ENCODE results near the gene TCP1. TPM values are rescaled to one million over a fixed set of nuclear protein-coding genes. Genes with fewer than 3 reads are reported as not detected.
A peak's percentile ranks its signal among the peaks of the same experiment; 100 is the strongest.

Gene TCP1
- total RNA-seq, 3 donors from 2014 or later (not counting 1 experiment from before 2014, with no cell fraction given), result 192 to 230 (median 218) TPM

GRCh38 chr6:159788276-159788675, 1.1 kb downstream of the TCP1 start:
- Histone ChIP-seq H3K4me1 (ENCODE audit: control insufficient read depth, insufficient read depth, low read length) (peaks cover 25% of the 10 kb centered on the region), H3K27ac (ENCODE audit: low read length) (peak overlapping the region; percentile 90), H3K27me3 (ENCODE audit: control insufficient read depth, insufficient read depth, low read length) (no peaks in the 10 kb centered on the region), H3K9me3 (ENCODE audit: control insufficient read depth, insufficient read depth, low read length) (no peaks in the 10 kb centered on the region), H3K4me3 (ENCODE audit: low read length) (peak overlapping the region; percentile 72), H3K36me3 (ENCODE audit: control insufficient read depth, insufficient read depth, low read length) (peaks cover 50% of the 10 kb centered on the region)
- no peak for TF ChIP-seq CTCF (IDR thresholded peaks at IDR 0.05)
- intact Hi-C loops (cut with micrococcal nuclease), result loop anchor here (5.0 kb wide), 1 partner anchor 46 kb away; no protein-coding TSS in a partner anchor
- 56% methylated on average over 12 of the region's 15 CpGs for WGBS (ENCODE audit: insufficient coverage)
- peaks cover 7% of the 10 kb centered on the region for H3K36me3 Mint-ChIP-seq
- H3K4me1 Mint-ChIP-seq, result peaks cover 50 to 57% of the 10 kb centered on the region in 2 donors
- H3K27ac Mint-ChIP-seq, result peak overlapping the region; percentile 95 to 98
- ATAC-seq (no peak), DNase-seq (peak in 1 of 2 donors; percentile 34)
- no peaks in the 10 kb centered on the region for H3K27me3 Mint-ChIP-seq (ENCODE audit: low read depth in 2 of 2)
- peak overlapping the region; percentile 99 for H3K4me3 Mint-ChIP-seq
- no peaks in the 10 kb centered on the region for H3K9me3 Mint-ChIP-seq

GRCh38 chr6:159778542-159779103, 10.8 kb downstream of the TCP1 start:
- H3K4me1 Mint-ChIP-seq, result peaks cover 14 to 15% of the 10 kb centered on the region in 2 donors
- ATAC-seq (no peak), DNase-seq (no peak)
- H3K27ac ChIP-seq (ENCODE audit: low read length), result no peak overlapping the region
- no peaks in the 10 kb centered on the region for H3K27me3 ChIP-seq (ENCODE audit: control insufficient read depth, insufficient read depth, low read length)
- no peaks in the 10 kb centered on the region for H3K9me3 Mint-ChIP-seq
- peak overlapping the region; percentile 50 to 62 for H3K27ac Mint-ChIP-seq
- no peak overlapping the region for H3K4me3 Mint-ChIP-seq
- intact Hi-C loops (cut with micrococcal nuclease), result no loop called here
- 97% methylated on average over 3 of the region's 3 CpGs for WGBS (ENCODE audit: insufficient coverage)
- H3K27me3 Mint-ChIP-seq (ENCODE audit: low read depth in 2 of 2), result no peaks in the 10 kb centered on the region
- H3K9me3 ChIP-seq (ENCODE audit: control insufficient read depth, insufficient read depth, low read length), result no peaks in the 10 kb centered on the region
- peaks cover 69% of the 10 kb centered on the region for H3K36me3 ChIP-seq (ENCODE audit: control insufficient read depth, insufficient read depth, low read length)
- H3K4me1 ChIP-seq (ENCODE audit: control insufficient read depth, insufficient read depth, low read length), result no peaks in the 10 kb centered on the region
- H3K36me3 Mint-ChIP-seq, result peaks cover 35% of the 10 kb centered on the region
- no peak overlapping the region for H3K4me3 ChIP-seq (ENCODE audit: low read length)
- TF ChIP-seq CTCF (IDR thresholded peaks at IDR 0.05), result no peak

GRCh38 chr6:159778131-159778530, 11.3 kb downstream of the TCP1 start:
- Mint-ChIP-seq H3K27ac (peak overlapping the region; percentile 50 to 62), H3K9me3 (no peaks in the 10 kb centered on the region), H3K4me1 (peaks cover 14% of the 10 kb centered on the region in 2 donors), H3K36me3 (peaks cover 35% of the 10 kb centered on the region), H3K4me3 (no peak overlapping the region), H3K27me3 (ENCODE audit: low read depth in 2 of 2) (no peaks in the 10 kb centered on the region)
- Histone ChIP-seq H3K27ac (ENCODE audit: low read length) (no peak overlapping the region), H3K36me3 (ENCODE audit: control insufficient read depth, insufficient read depth, low read length) (peaks cover 64% of the 10 kb centered on the region), H3K9me3 (ENCODE audit: control insufficient read depth, insufficient read depth, low read length) (no peaks in the 10 kb centered on the region), H3K4me1 (ENCODE audit: control insufficient read depth, insufficient read depth, low read length) (no peaks in the 10 kb centered on the region), H3K27me3 (ENCODE audit: control insufficient read depth, insufficient read depth, low read length) (no peaks in the 10 kb centered on the region), H3K4me3 (ENCODE audit: low read length) (no peak overlapping the region)
- 100% methylated on average over 1 of the region's 1 CpG for WGBS (ENCODE audit: insufficient coverage)
- no peak for TF ChIP-seq CTCF (IDR thresholded peaks at IDR 0.05)
- ATAC-seq (no peak), DNase-seq (no peak)
- intact Hi-C loops (cut with micrococcal nuclease), result no loop called here
